HepG2 (cell line): ENCODE data around the gene FAM174B. TPM values are rescaled to one million over a fixed set of nuclear protein-coding genes. Genes with fewer than 3 reads are reported as not detected.

Experiments used
- AHDC1 ChIP-seq: sonication (generic); formaldehyde crosslinking; IDR thresholded peaks from 2 replicates; pipeline ENCODE4 v1.5.1; 2020; ENCODE audit warnings: mild to moderate bottlenecking, missing genetic modification reagents, borderline replicate concordance
- DPF2 ChIP-seq: sonication (generic); formaldehyde crosslinking; IDR thresholded peaks from 2 replicates; pipeline ENCODE4 v1.4.0; 2020; ENCODE audit warnings: mild to moderate bottlenecking, low read depth, missing genetic modification reagents, borderline replicate concordance
- EP300 ChIP-seq, 3 experiments: sonication (generic) in 1 of 3; formaldehyde crosslinking in 1 of 3; IDR thresholded peaks; 2 replicates each; pipeline versions ENCODE4 v1.5.1 to v1.6.1; 2011 to 2020; ENCODE audit warnings: low read depth in 2 of 3, low read length in 2 of 3, borderline replicate concordance in 1 of 3, improper control_type of control experiment in 1 of 3, mild to moderate bottlenecking in 1 of 3, missing genetic modification reagents in 1 of 3, moderate library complexity in 1 of 3
- FOSL2 ChIP-seq: sonication (generic); formaldehyde crosslinking; IDR thresholded peaks from 2 replicates; pipeline ENCODE4 v1.4.0; 2020; ENCODE audit warnings: missing genetic modification reagents
- FOXA3 ChIP-seq: IDR thresholded peaks from 2 replicates; pipeline ENCODE4 v1.6.1; 2016; ENCODE audit warnings: missing genetic modification reagents, missing compliant biosample characterization
- IRF2 ChIP-seq: IDR thresholded peaks from 2 replicates; pipeline ENCODE4 v1.6.1; 2018; ENCODE audit warnings: missing genetic modification reagents, missing compliant biosample characterization
- KDM2A ChIP-seq: sonication (generic); formaldehyde crosslinking; IDR thresholded peaks from 2 replicates; pipeline ENCODE4 v1.4.0; 2020; ENCODE audit warnings: low read depth, missing genetic modification reagents, borderline replicate concordance
- NCOA5 ChIP-seq: sonication (generic); formaldehyde crosslinking; IDR thresholded peaks from 2 replicates; pipeline ENCODE4 v1.4.0; 2020; ENCODE audit warnings: missing genetic modification reagents
- PAWR ChIP-seq: sonication (generic); formaldehyde crosslinking; IDR thresholded peaks from 2 replicates; pipeline ENCODE4 v1.4.0; 2020; ENCODE audit warnings: missing genetic modification reagents, mild to moderate bottlenecking, borderline replicate concordance
- SIX1 ChIP-seq: sonication (generic); formaldehyde crosslinking; IDR thresholded peaks from 2 replicates; pipeline ENCODE4 v1.4.0; 2020; ENCODE audit warnings: missing genetic modification reagents, borderline replicate concordance
- SSRP1 ChIP-seq: IDR thresholded peaks from 2 replicates; pipeline ENCODE4 v1.6.1; 2016; ENCODE audit warnings: control low read depth
- TAF15 ChIP-seq: fragments of 200-400 bp; formaldehyde crosslinking; IDR thresholded peaks from one replicate; pipeline ENCODE4 v1.6.1; 2018; ENCODE audit warnings: mild to moderate bottlenecking, low read depth, low read length; ENCODE audit not compliant: poor library complexity, severe bottlenecking
- THAP11 ChIP-seq: IDR thresholded peaks from 2 replicates; pipeline ENCODE4 v1.6.1; 2016; ENCODE audit warnings: missing biosample characterization, missing genetic modification reagents
- ZBTB44 ChIP-seq: sonication (generic); formaldehyde crosslinking; IDR thresholded peaks from 2 replicates; pipeline ENCODE4 v1.4.0; 2020; ENCODE audit warnings: missing genetic modification reagents
- ZFX ChIP-seq: sonication (generic); formaldehyde crosslinking; IDR thresholded peaks from 2 replicates; pipeline ENCODE4 v1.4.0; 2020; ENCODE audit warnings: mild to moderate bottlenecking, low read depth, missing genetic modification reagents, moderate library complexity
- ZNF207 ChIP-seq: fragments of 450-650 bp; IDR thresholded peaks from 2 replicates; pipeline ENCODE4 v1.6.1; 2016; ENCODE audit warnings: antibody characterized with exemption, borderline replicate concordance
- ZNF317 ChIP-seq: sonication (generic); formaldehyde crosslinking; IDR thresholded peaks from 2 replicates; pipeline ENCODE4 v1.5.0; 2020; ENCODE audit warnings: mild to moderate bottlenecking, missing genetic modification reagents
- ZNF788 ChIP-seq: sonication (generic); formaldehyde crosslinking; IDR thresholded peaks from 2 replicates; pipeline ENCODE4 v1.5.0; 2020; ENCODE audit warnings: mild to moderate bottlenecking, missing genetic modification reagents, borderline replicate concordance
- ZNF879 ChIP-seq: sonication (generic); formaldehyde crosslinking; IDR thresholded peaks from 2 replicates; pipeline ENCODE4 v1.8.1; 2023; ENCODE audit warnings: missing genetic modification reagents
- polyA plus RNA-seq, 8 experiments: library from polyadenylated mRNA; depleted of rRNA in 3 of 8; stranded (reverse) in 7 of 8; unstranded in 1 of 8; fragments of >200 nt; fragmentation: Illumina TruSeq in 4 of 8; extraction: Trizol in 4 of 8; gene quantifications; 2 replicates each; pipeline versions ENCODE4 v1.2.1 to v1.2.3, GENCODE V29; 2011 to 2016; ENCODE audit warnings: low read depth in 4 of 8, missing spikeins in 1 of 8, mixed read lengths in 1 of 8; ENCODE audit not compliant: insufficient read depth in 1 of 8
- total RNA-seq, 5 experiments: library from RNA; depleted of rRNA; stranded (reverse); fragments of >200 nt; fragmentation: Illumina TruSeq; extraction: Trizol; gene quantifications; 2 replicates each; pipeline ENCODE4 v1.2.3, GENCODE V29; 2016; ENCODE audit warnings: low read depth in 1 of 5
- TF ChIP-seq, protein P1 (sequence below): sonication (generic); formaldehyde crosslinking; IDR thresholded peaks from 2 replicates; pipeline ENCODE4 v1.4.0; 2020; ENCODE audit warnings: mild to moderate bottlenecking, missing genetic modification reagents

The FAM174B gene
- total and polyA plus RNA-seq, 2 of the 13 experiments (the other 11 are each of a cell fraction or from before 2014, with no cell fraction given): 0.90 to 2.1 TPM

- TF ChIP-seq ZNF788 (peak; percentile 41; the same call in 1 of the 2 replicates), KDM2A (CRISPR knock-in tag) (0 out of 2 replicates have a peak, but pooled peaks have one; percentile 33), SIX1 (CRISPR knock-in tag) (no peak), SSRP1 (CRISPR knock-in tag) (no peak), ZNF879 (CRISPR knock-in tag) (no peak), ZFX (CRISPR knock-in tag) (no peak; the same call in 1 of the 2 replicates), EP300 (IDR thresholded peaks at IDR 0.05; ENCODE audit: low read depth in 2 of 2, low read length in 2 of 2) (peak in 1 of 2 experiments; percentile 36; a peak in 2 of 4 replicates), EP300 (CRISPR knock-in tag; IDR thresholded peaks at IDR 0.05; ENCODE audit: borderline replicate concordance) (no peak), AHDC1 (CRISPR knock-in tag) (no peak), PAWR (CRISPR knock-in tag) (no peak), FOSL2 (CRISPR knock-in tag) (peak; percentile 37; the same call in 1 of the 2 replicates), IRF2 (CRISPR knock-in tag) (peak; percentile 35; the same call in 1 of the 2 replicates), NCOA5 (CRISPR knock-in tag) (no peak), ZNF207 (no peak), THAP11 (CRISPR knock-in tag) (0 out of 2 replicates have a peak, but pooled peaks have one; percentile 16), ZNF317 (no peak), DPF2 (CRISPR knock-in tag) (no peak), TAF15 (no peak), FOXA3 (CRISPR knock-in tag) (peak; percentile 93), ZBTB44 (CRISPR knock-in tag) (no peak)
- TF ChIP-seq, protein P1, sequence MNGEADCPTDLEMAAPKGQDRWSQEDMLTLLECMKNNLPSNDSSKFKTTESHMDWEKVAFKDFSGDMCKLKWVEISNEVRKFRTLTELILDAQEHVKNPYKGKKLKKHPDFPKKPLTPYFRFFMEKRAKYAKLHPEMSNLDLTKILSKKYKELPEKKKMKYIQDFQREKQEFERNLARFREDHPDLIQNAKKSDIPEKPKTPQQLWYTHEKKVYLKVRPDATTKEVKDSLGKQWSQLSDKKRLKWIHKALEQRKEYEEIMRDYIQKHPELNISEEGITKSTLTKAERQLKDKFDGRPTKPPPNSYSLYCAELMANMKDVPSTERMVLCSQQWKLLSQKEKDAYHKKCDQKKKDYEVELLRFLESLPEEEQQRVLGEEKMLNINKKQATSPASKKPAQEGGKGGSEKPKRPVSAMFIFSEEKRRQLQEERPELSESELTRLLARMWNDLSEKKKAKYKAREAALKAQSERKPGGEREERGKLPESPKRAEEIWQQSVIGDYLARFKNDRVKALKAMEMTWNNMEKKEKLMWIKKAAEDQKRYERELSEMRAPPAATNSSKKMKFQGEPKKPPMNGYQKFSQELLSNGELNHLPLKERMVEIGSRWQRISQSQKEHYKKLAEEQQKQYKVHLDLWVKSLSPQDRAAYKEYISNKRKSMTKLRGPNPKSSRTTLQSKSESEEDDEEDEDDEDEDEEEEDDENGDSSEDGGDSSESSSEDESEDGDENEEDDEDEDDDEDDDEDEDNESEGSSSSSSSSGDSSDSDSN (CRISPR knock-in tag): no peak
These were observed 11.8 kb upstream of the FAM174B start (continued) for GRCh38 chr15:92667287-92667904.
